Muscle of back (tissue), 10 donors: ENCODE results near the gene LPXN. TPM values are rescaled to one million over a fixed set of nuclear protein-coding genes. Genes with fewer than 3 reads are reported as not detected.

Experiments used
- polyA plus RNA-seq, 10 donors: library from polyadenylated mRNA; unstranded; fragments of 120-200 nt; gene quantifications; one replicate each; pipeline ENCODE4 v1.2.1, GENCODE V29; 2013; ENCODE audit not compliant: insufficient read length in 10 of 10

Gene LPXN
- polyA plus RNA-seq, 10 donors = 2.6 to 6.6 (median 4.2) TPM

Other genes with a start within 250 kb of the LPXN start
- gene OR5B17, start 216.8 kb downstream of the LPXN start, polyA plus RNA-seq = not detected
- not detected for gene OR5B3, start 169.0 kb downstream of the LPXN start, polyA plus RNA-seq
- gene OR5B2, start 147.7 kb downstream of the LPXN start, polyA plus RNA-seq = not detected
- gene OR5B12, start 133.6 kb downstream of the LPXN start, polyA plus RNA-seq = not detected
- gene OR5B21, start 67.8 kb downstream of the LPXN start, polyA plus RNA-seq = not detected
- gene ZFP91, start 3.2 kb upstream of the LPXN start, polyA plus RNA-seq = 10 to 100 TPM; 37.1 to 48.6 (median 43.2) TPM
- 1 to 10 TPM in 1 of 10 donors, under 1 TPM in 9; 0.52 to 1.0 (median 0.71) TPM for gene CNTF, start 46.8 kb upstream of the LPXN start, polyA plus RNA-seq
- not detected for gene GLYAT, start 156.1 kb upstream of the LPXN start, polyA plus RNA-seq